Natural killer cell treated with Interleukin-12 subunit alpha and Interleukin-12 subunit beta and Interleukin-15 and Interleukin-18, amount 100 ng/mL, for 72 hours (primary cell): ENCODE measurements around the gene ZC3H10. TPM values are rescaled to one million over a fixed set of nuclear protein-coding genes. Genes with fewer than 3 reads are reported as not detected.
A peak's percentile ranks its signal among the peaks of the same experiment; 100 is the strongest.
"Not testable (repeated sequence)": the region's sequence is repeated elsewhere in the genome, so short reads cannot be mapped to it uniquely, and the experiment has no call there.

ENCODE experiments used
- ATAC-seq, 2 donors: fragments of 150-1000 bp; cut with Tn5 transposase in 1 of 2; sonication (Bioruptor Pico), chemical (Tn5 transposase) in 1 of 2; 2 replicates each; pipeline ENCODE4 v1.10.0; 2021
- DNase-seq: peaks from one replicate; pipeline ENCODE4 v3.0.0; 2022; ENCODE audit warnings: low spot score
- H3K27ac Mint-ChIP-seq, 2 donors: 1 replicate in 1 of 2; 2 replicates in 1 of 2; pipeline ENCODE4 v1.8.0; 2022; ENCODE audit warnings: mixed read lengths in 2 of 2, mild to moderate bottlenecking in 1 of 2, moderate library complexity in 1 of 2
- H3K27me3 Mint-ChIP-seq, 2 donors: 1 replicate in 1 of 2; 2 replicates in 1 of 2; pipeline ENCODE4 v1.8.0; 2022; ENCODE audit warnings: mixed read lengths in 2 of 2
- H3K36me3 Mint-ChIP-seq: one replicate; pipeline ENCODE4 v1.8.0; 2022; ENCODE audit warnings: mixed read lengths
- H3K4me1 Mint-ChIP-seq, 2 donors: 1 replicate in 1 of 2; 2 replicates in 1 of 2; pipeline ENCODE4 v1.8.0; 2022; ENCODE audit warnings: low read depth in 2 of 2, mixed read lengths in 2 of 2, mild to moderate bottlenecking in 1 of 2
- H3K4me3 Mint-ChIP-seq: one replicate; pipeline ENCODE4 v1.8.0; 2022; ENCODE audit warnings: mixed read lengths
- H3K9me3 Mint-ChIP-seq: 2 replicates; pipeline ENCODE4 v1.8.0; 2022; ENCODE audit warnings: mixed read lengths
- total RNA-seq, 2 donors: library from RNA; stranded (reverse); gene quantifications; one replicate each; pipeline ENCODE4 v1.2.3, GENCODE V29; 2022

Gene ZC3H10
- total RNA-seq, 2 donors from 2014 or later, result 11.4 to 14.9 TPM

- Mint-ChIP-seq H3K9me3 (no peaks in the 10 kb centered on the region), H3K4me1 (peaks cover 46 to 54% of the 10 kb centered on the region in 2 donors), H3K36me3 (peaks cover 32% of the 10 kb centered on the region), H3K4me3 (peak overlapping the region; percentile 97), H3K27ac (peak overlapping the region; percentile 86 to 98), H3K27me3 (no peaks in the 10 kb centered on the region)
- DNase-seq (no peak), ATAC-seq (no peak)
These were observed 12.5 kb upstream of the ZC3H10 start for GRCh38 chr12:56105609-56105902.

GRCh38 chr12:56107242-56107641, 10.8 kb upstream of the ZC3H10 start:
- no peak for ATAC-seq
- Mint-ChIP-seq H3K9me3 (no peaks in the 10 kb centered on the region), H3K4me1 (peaks cover 42 to 45% of the 10 kb centered on the region in 2 donors), H3K4me3 (peak overlapping the region; percentile 97), H3K27me3 (no peaks in the 10 kb centered on the region), H3K36me3 (peaks cover 42% of the 10 kb centered on the region), H3K27ac (peak overlapping the region; percentile 86 to 98)
- no peak for DNase-seq

- ATAC-seq, result no peak
- Mint-ChIP-seq H3K27ac (no peak overlapping the region), H3K36me3 (peaks cover 46% of the 10 kb centered on the region), H3K9me3 (no peaks in the 10 kb centered on the region), H3K4me3 (no peak overlapping the region), H3K27me3 (no peaks in the 10 kb centered on the region), H3K4me1 (peaks cover 12 to 24% of the 10 kb centered on the region in 2 donors)
- DNase-seq, result peak; percentile 49
These were observed 7.5 kb upstream of the ZC3H10 start for GRCh38 chr12:56110571-56110970.

GRCh38 chr12:56114084-56114483, 4.0 kb upstream of the ZC3H10 start:
- peaks cover 45% of the 10 kb centered on the region for H3K36me3 Mint-ChIP-seq
- H3K27ac Mint-ChIP-seq, result peak overlapping the region; percentile 62 to 64
- no peaks in the 10 kb centered on the region for H3K27me3 Mint-ChIP-seq
- no peak overlapping the region for H3K4me3 Mint-ChIP-seq
- no peak for ATAC-seq
- H3K9me3 Mint-ChIP-seq, result no peaks in the 10 kb centered on the region
- no peak for DNase-seq
- H3K4me1 Mint-ChIP-seq, result peaks cover 16 to 29% of the 10 kb centered on the region in 2 donors

- Mint-ChIP-seq H3K27ac (peak overlapping the region; percentile 93 to 97), H3K4me3 (peak overlapping the region; percentile 99), H3K4me1 (peaks cover 22 to 36% of the 10 kb centered on the region in 2 donors), H3K36me3 (peaks cover 41% of the 10 kb centered on the region), H3K27me3 (no peaks in the 10 kb centered on the region), H3K9me3 (no peaks in the 10 kb centered on the region)
- ATAC-seq (no peak), DNase-seq (no peak)
These were observed 2.7 kb upstream of the ZC3H10 start for GRCh38 chr12:56115329-56115728.

DNA sequence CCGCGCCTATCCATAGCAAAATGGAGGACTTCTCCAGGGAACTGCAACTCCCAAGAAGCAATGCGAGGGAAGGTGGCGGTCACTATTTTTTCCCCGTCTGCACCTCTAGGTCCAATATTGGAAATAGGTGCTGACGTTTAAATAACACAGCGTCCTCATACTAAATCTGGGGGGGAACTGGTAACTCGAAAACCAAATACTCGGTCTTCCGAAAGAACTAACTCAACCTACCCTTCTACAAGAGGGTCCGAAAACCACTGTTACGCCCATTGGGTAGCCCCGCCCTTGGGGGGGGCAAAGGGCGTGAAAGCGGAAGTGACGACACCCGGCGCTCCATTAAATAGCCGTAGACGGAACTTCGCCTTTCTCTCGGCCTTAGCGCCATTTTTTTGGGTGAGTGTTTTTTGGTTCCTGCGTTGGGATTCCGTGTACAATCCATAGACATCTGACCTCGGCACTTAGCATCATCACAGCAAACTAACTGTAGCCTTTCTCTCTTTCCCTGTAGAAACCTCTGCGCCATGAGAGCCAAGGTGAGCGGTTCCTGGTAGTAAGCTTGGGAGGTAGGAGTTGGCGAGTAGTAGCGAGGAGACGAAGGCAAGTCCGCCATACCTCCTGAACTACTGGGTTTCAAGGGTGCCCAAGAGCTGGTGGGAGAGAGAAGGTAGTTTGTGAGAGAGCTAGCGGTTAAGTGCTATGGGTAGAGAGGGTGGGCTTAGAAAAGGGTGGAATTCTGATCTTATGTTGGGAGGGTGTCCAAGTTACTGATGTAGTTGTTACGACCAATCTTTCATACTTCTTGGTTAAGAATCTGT, 1.6 kb upstream of the ZC3H10 start, which contains the start of gene RPL41:
RPL41 (plus strand) TSS at position 367 of the 815 bp plus-strand sequence.
- Mint-ChIP-seq H3K9me3 (no peaks in the 10 kb centered on the region), H3K27me3 (no peaks in the 10 kb centered on the region), H3K27ac (peak within 1 kb of the TSS; percentile 93 to 97), H3K4me1 (peaks cover 22 to 36% of the 10 kb centered on the region in 2 donors), H3K36me3 (peaks cover 30% of the 10 kb centered on the region), H3K4me3 (peak within 1 kb of the TSS; percentile 99)
- DNase-seq (peak; percentile 93), ATAC-seq (peak; percentile 66 to 81)

GRCh38 chr12:56117082-56117706, 872 bp upstream of the ZC3H10 start:
- H3K27ac Mint-ChIP-seq, result peak overlapping the region; percentile 93 to 97
- not testable (repeated sequence) for H3K9me3 Mint-ChIP-seq, DNase-seq, ATAC-seq, H3K27me3 Mint-ChIP-seq
- H3K4me1 Mint-ChIP-seq, result peaks cover 22 to 36% of the 10 kb centered on the region in 2 donors
- peaks cover 30% of the 10 kb centered on the region for H3K36me3 Mint-ChIP-seq
- H3K4me3 Mint-ChIP-seq, result peak overlapping the region; percentile 99

DNA sequence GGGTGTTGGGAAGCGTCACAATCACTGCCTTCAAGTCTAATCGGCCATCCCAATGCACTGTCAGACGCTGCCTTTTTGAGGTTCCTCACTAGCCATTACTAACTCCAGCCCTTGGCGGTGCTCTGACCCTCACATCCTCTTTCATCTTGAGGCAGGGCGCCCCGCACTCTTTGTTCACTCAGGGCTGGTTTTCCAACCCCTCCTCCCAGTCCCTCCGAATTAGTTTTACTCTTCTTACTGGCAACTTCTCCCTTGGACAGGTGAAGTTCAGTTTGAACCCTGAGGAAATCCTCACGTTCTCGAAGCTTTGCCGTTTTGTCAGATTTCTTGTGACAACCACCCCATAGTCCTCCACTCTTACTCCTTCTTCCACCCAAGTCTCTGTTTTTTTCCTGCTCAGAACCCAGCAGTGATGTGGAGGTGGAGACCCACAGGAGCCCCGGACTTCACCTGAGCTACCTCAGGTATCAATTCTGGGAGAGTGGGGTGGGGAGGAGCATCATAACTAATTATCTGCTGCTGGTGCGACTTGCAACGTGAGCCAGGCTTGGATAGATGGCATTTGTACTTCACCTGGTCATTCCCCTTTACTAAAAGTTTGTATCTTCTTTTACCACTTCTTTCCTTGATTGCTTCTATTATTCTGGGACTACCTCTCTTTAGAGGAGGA, 757 bp downstream of the ZC3H10 start:
- no peak for ATAC-seq
- H3K9me3 Mint-ChIP-seq, result no peaks in the 10 kb centered on the region
- peaks cover 21% of the 10 kb centered on the region for H3K36me3 Mint-ChIP-seq
- H3K4me1 Mint-ChIP-seq, result peaks cover 25 to 35% of the 10 kb centered on the region in 2 donors
- peak overlapping the region; percentile 99 for H3K4me3 Mint-ChIP-seq
- H3K27ac Mint-ChIP-seq, result peak overlapping the region; percentile 93 to 97
- DNase-seq, result no peak
- H3K27me3 Mint-ChIP-seq, result no peaks in the 10 kb centered on the region

DNA sequence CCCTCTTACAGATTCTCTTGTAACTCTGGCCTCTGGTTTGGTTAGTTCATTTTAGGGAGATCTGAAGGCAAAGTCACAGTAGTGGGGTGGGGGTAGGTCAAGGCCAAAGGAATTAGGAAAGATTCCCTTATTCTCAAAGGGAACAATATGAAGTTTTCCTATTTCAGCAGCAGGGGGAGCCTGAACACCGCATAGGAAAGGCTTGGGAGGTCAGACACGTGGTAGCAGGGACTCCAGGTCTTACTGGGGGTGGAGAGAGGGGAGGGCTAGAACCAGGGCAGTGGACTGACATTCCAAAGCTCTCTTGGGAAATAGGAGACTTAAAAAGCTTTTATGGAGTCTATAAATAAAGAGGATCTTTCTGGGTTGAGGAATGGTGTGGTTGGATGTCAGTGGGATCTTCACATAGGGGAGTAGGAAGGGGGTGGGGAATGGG, 1.3 kb downstream of the ZC3H10 start:
- Mint-ChIP-seq H3K36me3 (peaks cover 17% of the 10 kb centered on the region), H3K27ac (peak overlapping the region; percentile 93 to 97), H3K4me3 (peak overlapping the region; percentile 99), H3K4me1 (peaks cover 29 to 39% of the 10 kb centered on the region in 2 donors), H3K27me3 (no peaks in the 10 kb centered on the region), H3K9me3 (no peaks in the 10 kb centered on the region)
- DNase-seq (peak; percentile 74), ATAC-seq (no peak)

DNA sequence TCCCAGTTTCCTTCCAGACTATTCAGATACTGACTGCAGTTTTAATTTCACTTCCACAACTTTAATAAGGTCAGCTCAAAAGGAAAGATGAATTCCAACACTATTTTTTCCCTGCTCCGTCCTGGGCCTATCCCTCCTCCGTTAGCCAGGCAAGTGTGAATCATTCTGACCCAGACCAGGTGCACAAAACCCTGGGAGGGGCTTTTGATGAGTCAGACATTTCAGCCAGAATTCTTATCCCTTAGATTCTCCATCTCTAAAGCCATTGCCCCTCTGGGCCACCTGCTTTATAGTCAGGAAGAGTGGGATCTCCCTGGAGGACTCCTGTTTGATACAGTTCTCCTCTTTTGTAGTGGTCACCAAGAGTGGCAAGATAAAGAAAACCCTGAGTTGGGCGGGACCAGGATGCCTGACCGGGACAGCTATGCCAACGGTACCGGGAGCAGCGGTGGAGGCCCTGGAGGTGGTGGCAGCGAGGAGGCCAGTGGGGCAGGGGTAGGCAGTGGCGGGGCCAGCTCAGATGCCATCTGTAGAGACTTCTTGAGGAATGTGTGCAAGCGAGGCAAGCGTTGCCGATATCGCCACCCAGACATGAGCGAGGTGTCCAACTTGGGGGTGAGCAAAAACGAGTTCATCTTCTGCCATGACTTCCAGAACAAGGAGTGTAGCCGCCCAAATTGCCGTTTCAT, 2.2 kb downstream of the ZC3H10 start:
- DNase-seq (no peak), ATAC-seq (no peak)
- H3K4me1 Mint-ChIP-seq, result peaks cover 32 to 40% of the 10 kb centered on the region in 2 donors
- no peak overlapping the region for H3K27ac Mint-ChIP-seq
- peaks cover 17% of the 10 kb centered on the region for H3K36me3 Mint-ChIP-seq
- H3K27me3 Mint-ChIP-seq, result no peaks in the 10 kb centered on the region
- H3K9me3 Mint-ChIP-seq, result no peaks in the 10 kb centered on the region
- H3K4me3 Mint-ChIP-seq, result no peak overlapping the region

- Mint-ChIP-seq H3K4me3 (no peak overlapping the region), H3K4me1 (peaks cover 36 to 46% of the 10 kb centered on the region in 2 donors), H3K27ac (peak overlapping the region in 1 of 2 donors; percentile 45), H3K36me3 (peaks cover 17% of the 10 kb centered on the region), H3K27me3 (no peaks in the 10 kb centered on the region), H3K9me3 (no peaks in the 10 kb centered on the region)
- no peak for DNase-seq
- ATAC-seq, result no peak
These were observed 3.3 kb downstream of the ZC3H10 start for GRCh38 chr12:56121204-56121870.

GRCh38 chr12:56122637-56123036, 4.6 kb downstream of the ZC3H10 start:
- H3K4me1 Mint-ChIP-seq, result peaks cover 46 to 47% of the 10 kb centered on the region in 2 donors
- no peak for ATAC-seq
- no peak for DNase-seq
- H3K27me3 Mint-ChIP-seq, result no peaks in the 10 kb centered on the region
- H3K36me3 Mint-ChIP-seq, result peaks cover 4% of the 10 kb centered on the region
- no peaks in the 10 kb centered on the region for H3K9me3 Mint-ChIP-seq
- peak overlapping the region in 1 of 2 donors; percentile 45 for H3K27ac Mint-ChIP-seq
- H3K4me3 Mint-ChIP-seq, result no peak overlapping the region

DNA sequence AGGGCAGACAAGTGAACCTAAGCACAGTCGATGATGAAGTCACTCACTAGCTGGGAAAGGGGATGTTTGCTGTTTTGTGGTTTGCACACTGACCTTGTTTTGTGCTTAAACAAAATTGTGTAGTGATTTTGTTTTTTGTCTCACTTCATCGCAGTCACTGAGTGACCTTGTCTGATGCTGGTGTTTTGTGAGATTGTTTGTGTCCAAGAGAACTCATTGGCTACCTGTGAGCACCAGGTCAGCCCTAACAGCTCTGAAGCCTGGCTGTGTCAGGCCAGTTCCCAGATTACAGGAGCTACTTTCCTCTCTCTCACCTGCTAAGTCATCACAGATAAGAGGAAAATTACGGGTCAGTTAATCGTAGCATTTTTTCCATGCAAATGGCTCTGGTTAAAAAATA, 6.1 kb downstream of the ZC3H10 start:
- ATAC-seq (no peak), DNase-seq (no peak)
- Mint-ChIP-seq H3K27me3 (no peaks in the 10 kb centered on the region), H3K36me3 (no peaks in the 10 kb centered on the region), H3K4me3 (no peak overlapping the region), H3K27ac (peak overlapping the region; percentile 92 to 94), H3K9me3 (no peaks in the 10 kb centered on the region), H3K4me1 (peaks cover 42 to 46% of the 10 kb centered on the region in 2 donors)
